OCI-LY3 (cell line): Measurements from ENCODE around the gene DDX4.
"Not testable (repeated sequence)": the region's sequence is repeated elsewhere in the genome, so short reads cannot be mapped to it uniquely, and the experiment has no call there.

Experiments used
- H2AFZ ChIP-seq: fragments of 200-600, 300-600 bp; shearing (Covaris generic); 2 replicates; pipeline ENCODE4 v1.6.0; 2014; ENCODE audit warnings: antibody characterized with exemption, low read depth, low read length
- H3K27ac ChIP-seq: fragments of 200-600, 300-600 bp; sonication (generic); 2 replicates; pipeline ENCODE4 v1.5.1; 2014; ENCODE audit warnings: mild to moderate bottlenecking, low read length, moderate library complexity, mixed read lengths
- H3K27me3 ChIP-seq: fragments of 200-600, 300-600 bp; sonication (generic); 2 replicates; pipeline ENCODE4 v1.6.1; 2014; ENCODE audit warnings: low read depth, low read length, mixed read lengths
- H3K36me3 ChIP-seq: fragments of 200-600, 300-600 bp; sonication (generic); replicated peaks from 2 replicates; pipeline ENCODE3; 2014; ENCODE audit warnings: low read depth, low read length, mixed read lengths
- H3K4me1 ChIP-seq: fragments of 300-600, 200-600 bp; sonication (generic); 2 replicates; pipeline ENCODE4 v1.6.1; 2014; ENCODE audit warnings: low read length, mixed read lengths
- H3K4me2 ChIP-seq: fragments of 200-600, 300-600 bp; sonication (generic); 2 replicates; pipeline ENCODE4 v1.6.1; 2014; ENCODE audit warnings: low read length, mixed read lengths
- H3K4me3 ChIP-seq: fragments of 300-600, 200-600 bp; sonication (generic); 2 replicates; pipeline ENCODE4 v1.5.1; 2014; ENCODE audit warnings: antibody characterized with exemption, mild to moderate bottlenecking, low read length, moderate library complexity
- H3K79me2 ChIP-seq: fragments of 300-600, 200-600 bp; shearing (Covaris generic); 2 replicates; pipeline ENCODE4 v1.6.1; 2014; ENCODE audit warnings: mild to moderate bottlenecking, low read length, mixed read lengths
- H3K9ac ChIP-seq: fragments of 300-600, 200-600 bp; shearing (Covaris generic); 2 replicates; pipeline ENCODE4 v1.6.0; 2014; ENCODE audit warnings: mild to moderate bottlenecking, low read length, moderate library complexity
- H3K9me3 ChIP-seq: fragments of 200-600, 300-600 bp; shearing (Covaris generic); 2 replicates; pipeline ENCODE4 v1.6.1; 2014; ENCODE audit warnings: low read length, mixed read lengths; ENCODE audit not compliant: insufficient read depth
- H4K20me1 ChIP-seq: fragments of 200-600, 300-600 bp; sonication (generic); 2 replicates; pipeline ENCODE4 v1.6.1; 2016; ENCODE audit warnings: low read length, mixed read lengths; ENCODE audit not compliant: insufficient read depth
- EZH2phosphoT487 ChIP-seq: fragments of 200-600 bp; shearing (Covaris generic); IDR thresholded peaks from 2 replicates; pipeline ENCODE4 v1.6.1; 2018; ENCODE audit warnings: antibody characterized with exemption, mixed run types, low read depth
- TF ChIP-seq, protein P1 (sequence below): fragments of 200-600, 300-600 bp; sonication (generic); IDR thresholded peaks from 2 replicates; pipeline ENCODE4 v1.5.1; 2014; ENCODE audit warnings: antibody characterized with exemption, low read length, low read depth

Gene DDX4

GRCh38 chr5:55714749-55715148 is 23.1 kb upstream of the DDX4 start:
- H3K27me3 ChIP-seq: no peaks in the 10 kb centered on the region
- peaks cover 9% of the 10 kb centered on the region for H3K4me1 ChIP-seq
- H3K79me2 ChIP-seq: 0 out of 2 replicates have a peak, but pooled peaks cover 7% of the 10 kb centered on the region
- no peaks in the 10 kb centered on the region for H3K9me3 ChIP-seq
- no peak overlapping the region for H3K4me3 ChIP-seq
- H3K4me2 ChIP-seq: no peak overlapping the region
- H4K20me1 ChIP-seq: no peaks in the 10 kb centered on the region
- no peaks in the 10 kb centered on the region for H3K36me3 ChIP-seq
- TF ChIP-seq, protein P1, sequence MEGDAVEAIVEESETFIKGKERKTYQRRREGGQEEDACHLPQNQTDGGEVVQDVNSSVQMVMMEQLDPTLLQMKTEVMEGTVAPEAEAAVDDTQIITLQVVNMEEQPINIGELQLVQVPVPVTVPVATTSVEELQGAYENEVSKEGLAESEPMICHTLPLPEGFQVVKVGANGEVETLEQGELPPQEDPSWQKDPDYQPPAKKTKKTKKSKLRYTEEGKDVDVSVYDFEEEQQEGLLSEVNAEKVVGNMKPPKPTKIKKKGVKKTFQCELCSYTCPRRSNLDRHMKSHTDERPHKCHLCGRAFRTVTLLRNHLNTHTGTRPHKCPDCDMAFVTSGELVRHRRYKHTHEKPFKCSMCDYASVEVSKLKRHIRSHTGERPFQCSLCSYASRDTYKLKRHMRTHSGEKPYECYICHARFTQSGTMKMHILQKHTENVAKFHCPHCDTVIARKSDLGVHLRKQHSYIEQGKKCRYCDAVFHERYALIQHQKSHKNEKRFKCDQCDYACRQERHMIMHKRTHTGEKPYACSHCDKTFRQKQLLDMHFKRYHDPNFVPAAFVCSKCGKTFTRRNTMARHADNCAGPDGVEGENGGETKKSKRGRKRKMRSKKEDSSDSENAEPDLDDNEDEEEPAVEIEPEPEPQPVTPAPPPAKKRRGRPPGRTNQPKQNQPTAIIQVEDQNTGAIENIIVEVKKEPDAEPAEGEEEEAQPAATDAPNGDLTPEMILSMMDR: no peak
- TF ChIP-seq EZH2phosphoT487: no peak
- H2AFZ ChIP-seq: no peak overlapping the region
- no peak overlapping the region for H3K9ac ChIP-seq
- H3K27ac ChIP-seq: no peak overlapping the region

- no peak overlapping the region for H3K9ac ChIP-seq
- no peak overlapping the region for H3K27ac ChIP-seq
- H3K79me2 ChIP-seq: 0 out of 2 replicates have a peak, but pooled peaks cover 7% of the 10 kb centered on the region
- H3K4me2 ChIP-seq: no peak overlapping the region
- H3K4me3 ChIP-seq: no peak overlapping the region
- H3K4me1 ChIP-seq: peaks cover 16% of the 10 kb centered on the region
- no peak for TF ChIP-seq EZH2phosphoT487
- TF ChIP-seq, protein P1: no peak
- H4K20me1 ChIP-seq: no peaks in the 10 kb centered on the region
- H2AFZ ChIP-seq: no peak overlapping the region
- H3K9me3 ChIP-seq: no peaks in the 10 kb centered on the region
- H3K36me3 ChIP-seq: no peaks in the 10 kb centered on the region
- H3K27me3 ChIP-seq: no peaks in the 10 kb centered on the region
Measured at GRCh38 chr5:55715519-55716078, 22.3 kb upstream of the DDX4 start.

DNA sequence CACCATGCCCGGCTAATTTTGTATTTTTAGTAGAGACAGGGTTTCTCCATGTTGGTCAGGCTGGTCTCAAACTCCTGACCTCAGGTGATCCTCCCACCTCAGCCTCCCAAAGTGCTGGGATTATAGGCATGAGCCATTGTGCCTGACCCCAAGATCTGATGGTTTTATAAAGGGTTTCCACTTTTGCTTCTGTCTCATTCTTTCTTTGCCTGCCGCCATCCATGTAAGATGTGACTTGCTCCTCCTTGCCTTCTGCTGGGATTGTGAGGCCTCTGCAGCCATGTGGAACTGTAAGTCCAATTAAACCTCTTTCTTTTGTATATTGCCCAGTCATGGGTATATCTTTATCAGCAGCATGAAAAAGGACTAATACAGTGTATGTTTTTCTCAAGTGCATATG is 18.8 kb upstream of the DDX4 start:
- H3K9me3 ChIP-seq, H3K4me2 ChIP-seq, H3K27me3 ChIP-seq, H3K79me2 ChIP-seq, H3K36me3 ChIP-seq, H3K27ac ChIP-seq, H3K4me3 ChIP-seq, H4K20me1 ChIP-seq, H3K9ac ChIP-seq, H2AFZ ChIP-seq: not testable (repeated sequence)
- peaks cover 15% of the 10 kb centered on the region for H3K4me1 ChIP-seq

DNA sequence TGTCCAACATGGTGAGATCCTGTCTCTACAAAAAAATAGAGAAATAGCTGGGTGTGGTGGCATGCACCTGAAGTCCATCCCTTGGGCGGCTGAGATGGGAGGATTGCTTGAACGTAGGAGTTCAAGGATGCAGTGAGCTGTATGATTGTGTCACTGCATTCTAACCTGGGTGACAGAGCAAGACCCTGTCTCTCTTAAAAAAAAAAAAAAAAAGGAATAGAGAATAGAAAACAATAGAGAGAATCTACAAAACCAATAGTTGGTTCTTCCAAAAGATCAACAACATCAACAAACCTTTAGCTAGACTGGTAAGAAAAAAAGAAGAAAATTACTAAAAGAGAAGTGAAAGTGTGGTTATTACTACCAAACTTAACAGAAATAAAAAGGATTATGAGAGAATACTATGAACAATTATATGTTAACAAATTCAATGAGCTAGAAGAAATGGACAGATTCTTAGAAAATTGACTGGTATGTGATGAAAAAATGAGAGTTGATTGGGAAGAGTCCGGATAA is 17.6 kb upstream of the DDX4 start:
- Histone ChIP-seq H3K9ac (no peak overlapping the region), H3K27me3 (no peaks in the 10 kb centered on the region), H3K4me2 (peak overlapping the region; percentile 64), H4K20me1 (no peaks in the 10 kb centered on the region), H3K79me2 (no peaks in the 10 kb centered on the region), H3K36me3 (no peaks in the 10 kb centered on the region), H2AFZ (no peak overlapping the region), H3K27ac (no peak overlapping the region), H3K4me1 (peaks cover 15% of the 10 kb centered on the region), H3K9me3 (no peaks in the 10 kb centered on the region), H3K4me3 (peak overlapping the region; percentile 37)
- TF ChIP-seq, protein P1: no peak
- TF ChIP-seq EZH2phosphoT487: no peak
